NT2/D1 (cell line): ENCODE measurements around the gene MYH15.

ENCODE experiments used
- DNase-seq: peaks from one replicate; pipeline ENCODE4 v3.0.0-alpha.2; 2011; ENCODE audit warnings: low read depth, low spot score
- H3K27me3 ChIP-seq: 2 replicates; pipeline ENCODE4 v1.6.0; 2011; ENCODE audit warnings: mild to moderate bottlenecking; ENCODE audit not compliant: insufficient read length, insufficient read depth
- H3K36me3 ChIP-seq: 2 replicates; pipeline ENCODE4 v1.6.1; 2011; ENCODE audit warnings: mild to moderate bottlenecking, low read length, mixed read lengths; ENCODE audit not compliant: insufficient read depth, insufficient read length
- H3K4me1 ChIP-seq: 2 replicates; pipeline ENCODE4 v1.5.1; 2011; ENCODE audit not compliant: insufficient read depth, insufficient read length
- H3K4me3 ChIP-seq: 2 replicates; pipeline ENCODE4 v1.5.1; 2011; ENCODE audit warnings: low read depth; ENCODE audit not compliant: insufficient read length
- H3K9ac ChIP-seq: 2 replicates; pipeline ENCODE4 v1.6.0; 2011; ENCODE audit warnings: low read depth; ENCODE audit not compliant: insufficient read length
- H3K9me3 ChIP-seq: 2 replicates; pipeline ENCODE4 v1.5.1; 2011; ENCODE audit warnings: mild to moderate bottlenecking, low read length; ENCODE audit not compliant: insufficient read depth
- SUZ12 ChIP-seq: IDR thresholded peaks from 2 replicates; pipeline ENCODE4 v1.6.1; 2011; ENCODE audit not compliant: insufficient read length, insufficient read depth; ENCODE audit errors: extremely low read depth
- YY1 ChIP-seq: IDR thresholded peaks from 2 replicates; pipeline ENCODE4 v1.6.1; 2011; ENCODE audit not compliant: insufficient read length, insufficient read depth
- ZNF274 ChIP-seq: IDR thresholded peaks from 2 replicates; pipeline ENCODE4 v1.6.1; 2011; ENCODE audit warnings: mild to moderate bottlenecking, low read depth, low read length

MYH15 gene

GRCh38 chr3:108472001-108472591, 38.3 kb downstream of the MYH15 start:
- H3K36me3 ChIP-seq = no peaks in the 10 kb centered on the region
- H3K9ac ChIP-seq = no peak overlapping the region
- H3K4me3 ChIP-seq = no peak overlapping the region
- no peaks in the 10 kb centered on the region for H3K9me3 ChIP-seq
- no peaks in the 10 kb centered on the region for H3K27me3 ChIP-seq
- DNase-seq = no peak
- H3K4me1 ChIP-seq = no peaks in the 10 kb centered on the region
- no peak for TF ChIP-seq ZNF274
- TF ChIP-seq SUZ12 = no peak

- no peak for DNase-seq
- no peaks in the 10 kb centered on the region for H3K4me1 ChIP-seq
- H3K9ac ChIP-seq = no peak overlapping the region
Observed at GRCh38 chr3:108471426-108471825, 39.0 kb downstream of the MYH15 start.

GRCh38 chr3:108469126-108469525, 41.3 kb downstream of the MYH15 start:
- Histone ChIP-seq H3K4me1 (no peaks in the 10 kb centered on the region), H3K36me3 (no peaks in the 10 kb centered on the region), H3K27me3 (no peaks in the 10 kb centered on the region)

More at GRCh38 chr3:108471426-108471825, 39.0 kb downstream of the MYH15 start:
- no peaks in the 10 kb centered on the region for H3K27me3 ChIP-seq
- H3K9me3 ChIP-seq = no peaks in the 10 kb centered on the region
- H3K4me3 ChIP-seq = no peak overlapping the region
- no peak for TF ChIP-seq YY1
- H3K36me3 ChIP-seq = no peaks in the 10 kb centered on the region

GRCh38 chr3:108468577-108468976, 41.8 kb downstream of the MYH15 start:
- Histone ChIP-seq H3K9ac (no peak overlapping the region), H3K9me3 (no peaks in the 10 kb centered on the region), H3K4me1 (no peaks in the 10 kb centered on the region), H3K27me3 (no peaks in the 10 kb centered on the region), H3K4me3 (no peak overlapping the region), H3K36me3 (no peaks in the 10 kb centered on the region)
- TF ChIP-seq YY1 (no peak), SUZ12 (no peak), ZNF274 (no peak)
- DNase-seq = no peak

More at GRCh38 chr3:108469126-108469525, 41.3 kb downstream of the MYH15 start:
- Histone ChIP-seq H3K9ac (no peak overlapping the region), H3K4me3 (no peak overlapping the region), H3K9me3 (no peaks in the 10 kb centered on the region)
- TF ChIP-seq SUZ12 (no peak), YY1 (no peak), ZNF274 (no peak)
- no peak for DNase-seq

- Histone ChIP-seq H3K27me3 (no peaks in the 10 kb centered on the region), H3K4me1 (no peaks in the 10 kb centered on the region), H3K36me3 (no peaks in the 10 kb centered on the region), H3K4me3 (no peak overlapping the region), H3K9me3 (no peaks in the 10 kb centered on the region), H3K9ac (no peak overlapping the region)
- TF ChIP-seq ZNF274 (no peak), YY1 (no peak), SUZ12 (no peak)
- no peak for DNase-seq
Observed at GRCh38 chr3:108462899-108463298, 47.5 kb downstream of the MYH15 start.

GRCh38 chr3:108461661-108462111, 48.7 kb downstream of the MYH15 start:
- Histone ChIP-seq H3K36me3 (no peaks in the 10 kb centered on the region), H3K9me3 (no peaks in the 10 kb centered on the region), H3K4me1 (no peaks in the 10 kb centered on the region), H3K4me3 (no peak overlapping the region), H3K9ac (no peak overlapping the region), H3K27me3 (no peaks in the 10 kb centered on the region)
- TF ChIP-seq YY1 (no peak), SUZ12 (no peak), ZNF274 (no peak)
- DNase-seq = no peak

GRCh38 chr3:108459225-108459624, 51.2 kb downstream of the MYH15 start:
- Histone ChIP-seq H3K27me3 (no peaks in the 10 kb centered on the region), H3K36me3 (no peaks in the 10 kb centered on the region), H3K4me3 (no peak overlapping the region), H3K9me3 (no peaks in the 10 kb centered on the region), H3K4me1 (no peaks in the 10 kb centered on the region), H3K9ac (no peak overlapping the region)
- no peak for DNase-seq
- no peak for TF ChIP-seq YY1
- no peak for TF ChIP-seq ZNF274
- no peak for TF ChIP-seq SUZ12
